Measurements from ENCODE around the gene GATD1. TPM values are rescaled to one million over a fixed set of nuclear protein-coding genes. Genes with fewer than 3 reads are reported as not detected.

Gene GATD1
- total and polyA plus RNA-seq, 10 of the 15 experiments (the other 5 are each of a cell fraction or from before 2014, with no cell fraction given): 1.2 to 92.6 (median 22.3) TPM

DNA sequence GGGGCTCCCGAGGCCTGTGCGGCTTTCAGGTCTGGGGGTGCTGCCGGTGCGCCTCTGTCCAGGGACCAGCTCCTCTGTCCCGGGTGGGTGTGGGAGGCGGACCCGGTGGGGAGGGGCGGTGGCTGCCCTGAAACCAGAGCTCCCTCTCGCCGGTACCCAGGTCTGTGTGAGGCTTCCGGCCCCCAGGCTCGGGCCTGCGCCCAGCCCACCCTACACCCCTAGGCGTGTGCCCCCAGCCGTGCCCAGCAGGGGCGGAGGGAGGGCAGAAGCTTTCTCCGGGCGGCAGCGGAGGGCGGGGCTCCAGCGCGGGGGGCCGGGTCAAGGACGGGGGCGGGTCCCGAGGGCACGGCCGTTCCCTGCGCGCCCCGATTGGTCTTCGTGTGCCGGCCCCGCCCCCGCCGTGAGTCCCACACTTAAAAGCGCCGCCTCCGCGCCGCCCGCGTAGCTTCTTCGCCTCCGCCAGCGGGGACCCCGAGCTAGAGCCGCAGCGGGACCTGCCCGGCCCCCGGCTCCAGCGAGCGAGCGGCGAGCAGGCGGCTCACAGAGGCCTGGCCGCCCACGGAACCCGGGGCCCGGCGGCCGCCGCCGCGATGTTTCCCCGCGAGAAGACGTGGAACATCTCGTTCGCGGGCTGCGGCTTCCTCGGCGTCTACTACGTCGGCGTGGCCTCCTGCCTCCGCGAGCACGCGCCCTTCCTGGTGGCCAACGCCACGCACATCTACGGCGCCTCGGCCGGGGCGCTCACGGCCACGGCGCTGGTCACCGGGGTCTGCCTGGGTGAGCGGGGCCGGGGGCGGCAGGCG, 42.0 kb upstream of the GATD1 start (continued):
- no peak for TF ChIP-seq PBX3 (IDR thresholded peaks at IDR 0.05; ENCODE audit: insufficient replicate concordance, low read depth, low read length)
- TF ChIP-seq SPI1 (IDR thresholded peaks at IDR 0.05; ENCODE audit: borderline replicate concordance, insufficient read depth, low read depth, low read length): no peak
- no peak for TF ChIP-seq IKZF2 (IDR thresholded peaks at IDR 0.05)
- TF ChIP-seq, protein P1, sequence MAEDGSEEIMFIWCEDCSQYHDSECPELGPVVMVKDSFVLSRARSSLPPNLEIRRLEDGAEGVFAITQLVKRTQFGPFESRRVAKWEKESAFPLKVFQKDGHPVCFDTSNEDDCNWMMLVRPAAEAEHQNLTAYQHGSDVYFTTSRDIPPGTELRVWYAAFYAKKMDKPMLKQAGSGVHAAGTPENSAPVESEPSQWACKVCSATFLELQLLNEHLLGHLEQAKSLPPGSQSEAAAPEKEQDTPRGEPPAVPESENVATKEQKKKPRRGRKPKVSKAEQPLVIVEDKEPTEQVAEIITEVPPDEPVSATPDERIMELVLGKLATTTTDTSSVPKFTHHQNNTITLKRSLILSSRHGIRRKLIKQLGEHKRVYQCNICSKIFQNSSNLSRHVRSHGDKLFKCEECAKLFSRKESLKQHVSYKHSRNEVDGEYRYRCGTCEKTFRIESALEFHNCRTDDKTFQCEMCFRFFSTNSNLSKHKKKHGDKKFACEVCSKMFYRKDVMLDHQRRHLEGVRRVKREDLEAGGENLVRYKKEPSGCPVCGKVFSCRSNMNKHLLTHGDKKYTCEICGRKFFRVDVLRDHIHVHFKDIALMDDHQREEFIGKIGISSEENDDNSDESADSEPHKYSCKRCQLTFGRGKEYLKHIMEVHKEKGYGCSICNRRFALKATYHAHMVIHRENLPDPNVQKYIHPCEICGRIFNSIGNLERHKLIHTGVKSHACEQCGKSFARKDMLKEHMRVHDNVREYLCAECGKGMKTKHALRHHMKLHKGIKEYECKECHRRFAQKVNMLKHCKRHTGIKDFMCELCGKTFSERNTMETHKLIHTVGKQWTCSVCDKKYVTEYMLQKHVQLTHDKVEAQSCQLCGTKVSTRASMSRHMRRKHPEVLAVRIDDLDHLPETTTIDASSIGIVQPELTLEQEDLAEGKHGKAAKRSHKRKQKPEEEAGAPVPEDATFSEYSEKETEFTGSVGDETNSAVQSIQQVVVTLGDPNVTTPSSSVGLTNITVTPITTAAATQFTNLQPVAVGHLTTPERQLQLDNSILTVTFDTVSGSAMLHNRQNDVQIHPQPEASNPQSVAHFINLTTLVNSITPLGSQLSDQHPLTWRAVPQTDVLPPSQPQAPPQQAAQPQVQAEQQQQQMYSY (CRISPR knock-in tag; IDR thresholded peaks at IDR 0.05): no peak
- TF ChIP-seq RAD21 (IDR thresholded peaks at IDR 0.05; ENCODE audit: insufficient read depth, low read depth, low read length): no peak
- TF ChIP-seq BMI1 (IDR thresholded peaks at IDR 0.05; ENCODE audit: borderline replicate concordance): no peak
- TF ChIP-seq ZBTB40 (IDR thresholded peaks at IDR 0.05; ENCODE audit: borderline replicate concordance): no peak
- TF ChIP-seq, protein P2, sequence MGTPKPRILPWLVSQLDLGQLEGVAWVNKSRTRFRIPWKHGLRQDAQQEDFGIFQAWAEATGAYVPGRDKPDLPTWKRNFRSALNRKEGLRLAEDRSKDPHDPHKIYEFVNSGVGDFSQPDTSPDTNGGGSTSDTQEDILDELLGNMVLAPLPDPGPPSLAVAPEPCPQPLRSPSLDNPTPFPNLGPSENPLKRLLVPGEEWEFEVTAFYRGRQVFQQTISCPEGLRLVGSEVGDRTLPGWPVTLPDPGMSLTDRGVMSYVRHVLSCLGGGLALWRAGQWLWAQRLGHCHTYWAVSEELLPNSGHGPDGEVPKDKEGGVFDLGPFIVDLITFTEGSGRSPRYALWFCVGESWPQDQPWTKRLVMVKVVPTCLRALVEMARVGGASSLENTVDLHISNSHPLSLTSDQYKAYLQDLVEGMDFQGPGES (IDR thresholded peaks at IDR 0.05): no peak
- TF ChIP-seq BCL3 (IDR thresholded peaks at IDR 0.05; ENCODE audit: borderline replicate concordance, insufficient read depth, low read depth, low read length, poor library complexity, severe bottlenecking): no peak
- peak; percentile 94 for TF ChIP-seq LARP7 (IDR thresholded peaks at IDR 0.05)
- TF ChIP-seq ZNF24 (IDR thresholded peaks at IDR 0.05): peak; percentile 56; the same call in 1 of the 2 replicates
- no peak for TF ChIP-seq SREBF2 (IDR thresholded peaks at IDR 0.05; ENCODE audit: low read length)
- TF ChIP-seq MAX (IDR thresholded peaks at IDR 0.05; ENCODE audit: low read depth, low read length): no peak; the same call in 1 of the 2 replicates
- TF ChIP-seq TAF1 (IDR thresholded peaks at IDR 0.05; ENCODE audit: borderline replicate concordance, low read depth, low read length): peak; percentile 74; the same call in 1 of the 2 replicates
- no peak for TF ChIP-seq SRF (IDR thresholded peaks at IDR 0.05; ENCODE audit: low read depth in 2 of 2, low read length in 2 of 2)
- TF ChIP-seq ZZZ3 (IDR thresholded peaks at IDR 0.05; ENCODE audit: control insufficient read depth, insufficient read length, low read depth): no peak

All from GM12878 (cell line).